HG02884 (cell line): ENCODE data around the gene PBX2.
"Not testable (repeated sequence)": the region's sequence is repeated elsewhere in the genome, so short reads cannot be mapped to it uniquely, and the experiment has no call there.

ENCODE experiments used
- ATAC-seq: cut with Tn5 transposase; IDR thresholded peaks from one replicate; pipeline ENCODE4 v1.9.1; 2021; ENCODE audit warnings: mild to moderate bottlenecking, moderate library complexity; ENCODE audit not compliant: unreplicated experiment

The PBX2 gene

GRCh38 chr6:32190054-32190851 lies at the start of gene PBX2:
TSS of gene PBX2 (minus strand) at chr6:32190202. CDS start at chr6:32189915, 287 bp downstream.
- ATAC-seq = peak; percentile 45

- ATAC-seq = no peak
These were observed 49.5 kb upstream of the PBX2 start for GRCh38 chr6:32239462-32239861.

GRCh38 chr6:32234934-32235333 lies 44.9 kb upstream of the PBX2 start:
- ATAC-seq = no peak

GRCh38 chr6:32226434-32226833 lies 36.4 kb upstream of the PBX2 start:
- no peak for ATAC-seq

- ATAC-seq = no peak
These were observed 34.7 kb upstream of the PBX2 start for GRCh38 chr6:32224696-32225095.

GRCh38 chr6:32223258-32224235 lies 33.5 kb upstream of the PBX2 start, which contains the start of gene NOTCH4:
TSS of gene NOTCH4 (minus strand) at chr6:32224067. CDS start at chr6:32223928, 139 bp downstream.
- ATAC-seq = no peak

GRCh38 chr6:32222333-32223230 lies 32.6 kb upstream of the PBX2 start:
- no peak for ATAC-seq

GRCh38 chr6:32220021-32220420 lies 30.0 kb upstream of the PBX2 start:
- no peak for ATAC-seq

- no peak for ATAC-seq
These were observed 28.2 kb upstream of the PBX2 start for GRCh38 chr6:32218167-32218566.

- ATAC-seq = no peak
These were observed 27.0 kb upstream of the PBX2 start for GRCh38 chr6:32216998-32217397.

GRCh38 chr6:32216285-32216684 lies 26.3 kb upstream of the PBX2 start:
- ATAC-seq = no peak

- ATAC-seq = no peak
These were observed 25.6 kb upstream of the PBX2 start for GRCh38 chr6:32215617-32216016.

- ATAC-seq = no peak
These were observed 24.1 kb upstream of the PBX2 start for GRCh38 chr6:32214126-32214525.

- ATAC-seq = no peak
These were observed 23.6 kb upstream of the PBX2 start for GRCh38 chr6:32213649-32214048.

GRCh38 chr6:32212076-32212760 lies 22.2 kb upstream of the PBX2 start:
- no peak for ATAC-seq

GRCh38 chr6:32211432-32211831 lies 21.4 kb upstream of the PBX2 start:
- not testable (repeated sequence) for ATAC-seq

GRCh38 chr6:32210191-32210601 lies 20.2 kb upstream of the PBX2 start:
- ATAC-seq = no peak

- ATAC-seq = no peak
These were observed 19.0 kb upstream of the PBX2 start for GRCh38 chr6:32208996-32209395.

- ATAC-seq = no peak
These were observed 14.3 kb upstream of the PBX2 start for GRCh38 chr6:32204268-32204715.
